ENCODE results near the gene GIPC1.
"Not testable (repeated sequence)": the region's sequence is repeated elsewhere in the genome, so short reads cannot be mapped to it uniquely, and the experiment has no call there.

GIPC1 gene

DNA sequence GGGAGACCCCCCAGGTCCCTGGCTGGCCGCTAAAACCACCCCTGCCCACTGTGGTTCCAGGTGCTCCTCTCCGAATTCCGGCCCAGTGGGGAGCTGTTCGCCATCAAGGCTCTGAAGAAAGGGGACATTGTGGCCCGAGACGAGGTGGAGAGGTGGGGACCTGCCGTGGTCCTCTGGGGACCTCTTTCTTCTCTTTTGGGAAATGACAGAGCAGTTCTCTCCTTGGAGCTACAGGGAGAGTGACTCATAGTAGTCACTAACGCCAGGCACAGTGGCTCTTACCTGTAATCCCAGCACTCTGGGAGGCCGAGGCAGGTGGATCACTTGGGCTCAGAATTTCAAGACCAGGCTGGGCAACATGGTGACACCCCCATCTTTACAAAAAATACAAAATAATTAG lies 28.1 kb downstream of the GIPC1 start:
- H3K9ac ChIP-seq (ENCODE audit: low read length) = no peak overlapping the region
- no peaks in the 10 kb centered on the region for H3F3A ChIP-seq (ENCODE audit: insufficient read depth, low read length)
- H3K9me3 ChIP-seq (ENCODE audit: low read length) = no peaks in the 10 kb centered on the region
- peaks cover 9% of the 10 kb centered on the region for H3K4me1 ChIP-seq (ENCODE audit: insufficient read depth, low read length, severe bottlenecking)
- H3K36me3 ChIP-seq (ENCODE audit: insufficient read depth, low read length) = peaks cover 59% of the 10 kb centered on the region
- no peak overlapping the region for H3K4me3 ChIP-seq (ENCODE audit: low read depth, low read length, poor library complexity, severe bottlenecking)
- no peaks in the 10 kb centered on the region for H3K79me2 ChIP-seq (ENCODE audit: insufficient read depth, low read length)
- H3K27me3 ChIP-seq (ENCODE audit: insufficient read depth, low read length) = no peaks in the 10 kb centered on the region
- no peak overlapping the region for H3K4me2 ChIP-seq (ENCODE audit: low read length)
- H3K9me2 ChIP-seq (ENCODE audit: low read depth, low read length) = no peaks in the 10 kb centered on the region
- H2AFZ ChIP-seq (ENCODE audit: low read length) = no peak overlapping the region
- TF ChIP-seq, protein P1, sequence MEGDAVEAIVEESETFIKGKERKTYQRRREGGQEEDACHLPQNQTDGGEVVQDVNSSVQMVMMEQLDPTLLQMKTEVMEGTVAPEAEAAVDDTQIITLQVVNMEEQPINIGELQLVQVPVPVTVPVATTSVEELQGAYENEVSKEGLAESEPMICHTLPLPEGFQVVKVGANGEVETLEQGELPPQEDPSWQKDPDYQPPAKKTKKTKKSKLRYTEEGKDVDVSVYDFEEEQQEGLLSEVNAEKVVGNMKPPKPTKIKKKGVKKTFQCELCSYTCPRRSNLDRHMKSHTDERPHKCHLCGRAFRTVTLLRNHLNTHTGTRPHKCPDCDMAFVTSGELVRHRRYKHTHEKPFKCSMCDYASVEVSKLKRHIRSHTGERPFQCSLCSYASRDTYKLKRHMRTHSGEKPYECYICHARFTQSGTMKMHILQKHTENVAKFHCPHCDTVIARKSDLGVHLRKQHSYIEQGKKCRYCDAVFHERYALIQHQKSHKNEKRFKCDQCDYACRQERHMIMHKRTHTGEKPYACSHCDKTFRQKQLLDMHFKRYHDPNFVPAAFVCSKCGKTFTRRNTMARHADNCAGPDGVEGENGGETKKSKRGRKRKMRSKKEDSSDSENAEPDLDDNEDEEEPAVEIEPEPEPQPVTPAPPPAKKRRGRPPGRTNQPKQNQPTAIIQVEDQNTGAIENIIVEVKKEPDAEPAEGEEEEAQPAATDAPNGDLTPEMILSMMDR (IDR thresholded peaks at IDR 0.05; ENCODE audit: low read length) = no peak
- TF ChIP-seq EZH2 (IDR thresholded peaks at IDR 0.05; ENCODE audit: borderline replicate concordance, low read length) = no peak
- no peaks in the 10 kb centered on the region for H4K20me1 ChIP-seq (ENCODE audit: insufficient read depth, low read length)
- no peak overlapping the region for H3K27ac ChIP-seq (ENCODE audit: low read depth, low read length, poor library complexity, severe bottlenecking)

DNA sequence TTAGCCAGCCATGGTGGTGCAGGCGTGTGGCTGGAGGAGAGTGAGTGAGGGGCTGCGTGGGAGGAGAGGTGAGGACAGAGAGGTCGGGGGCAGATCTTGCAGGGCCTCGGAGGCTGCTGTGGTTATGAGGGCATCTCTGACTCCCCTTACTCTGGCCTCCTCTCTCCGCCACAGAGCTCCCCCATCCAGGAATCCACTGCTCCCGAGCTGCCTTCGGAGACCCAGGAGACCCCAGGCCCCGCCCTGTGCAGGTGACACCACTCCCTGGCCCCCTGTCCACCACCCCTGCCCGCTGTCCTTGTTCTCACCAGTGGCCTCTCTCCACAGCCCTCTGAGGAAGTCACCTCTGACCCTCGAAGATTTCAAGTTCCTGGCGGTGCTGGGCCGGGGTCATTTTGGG lies 28.5 kb downstream of the GIPC1 start:
- H3K4me3 ChIP-seq (ENCODE audit: low read depth, low read length, poor library complexity, severe bottlenecking) = no peak overlapping the region
- no peaks in the 10 kb centered on the region for H3K79me2 ChIP-seq (ENCODE audit: insufficient read depth, low read length)
- no peak overlapping the region for H3K27ac ChIP-seq (ENCODE audit: low read depth, low read length, poor library complexity, severe bottlenecking)
- no peak overlapping the region for H3K9ac ChIP-seq (ENCODE audit: low read length)
- H3K9me3 ChIP-seq (ENCODE audit: low read length) = no peaks in the 10 kb centered on the region
- TF ChIP-seq, protein P1 (IDR thresholded peaks at IDR 0.05; ENCODE audit: low read length) = no peak
- TF ChIP-seq EZH2 (IDR thresholded peaks at IDR 0.05; ENCODE audit: borderline replicate concordance, low read length) = no peak
- no peak overlapping the region for H2AFZ ChIP-seq (ENCODE audit: low read length)
- no peaks in the 10 kb centered on the region for H3K9me2 ChIP-seq (ENCODE audit: low read depth, low read length)
- peaks cover 63% of the 10 kb centered on the region for H3K36me3 ChIP-seq (ENCODE audit: insufficient read depth, low read length)
- peaks cover 6% of the 10 kb centered on the region for H3K4me1 ChIP-seq (ENCODE audit: insufficient read depth, low read length, severe bottlenecking)
- no peaks in the 10 kb centered on the region for H3F3A ChIP-seq (ENCODE audit: insufficient read depth, low read length)
- no peak overlapping the region for H3K4me2 ChIP-seq (ENCODE audit: low read length)
- H4K20me1 ChIP-seq (ENCODE audit: insufficient read depth, low read length) = no peaks in the 10 kb centered on the region
- H3K27me3 ChIP-seq (ENCODE audit: insufficient read depth, low read length) = no peaks in the 10 kb centered on the region

- Histone ChIP-seq H3K27me3 (ENCODE audit: insufficient read depth, low read length) (no peaks in the 10 kb centered on the region), H2AFZ (ENCODE audit: low read length) (no peak overlapping the region), H3K79me2 (ENCODE audit: insufficient read depth, low read length) (no peaks in the 10 kb centered on the region), H3K9ac (ENCODE audit: low read length) (no peak overlapping the region), H3K4me1 (ENCODE audit: insufficient read depth, low read length, severe bottlenecking) (no peaks in the 10 kb centered on the region), H3K4me2 (ENCODE audit: low read length) (no peak overlapping the region), H3K9me3 (ENCODE audit: low read length) (no peaks in the 10 kb centered on the region), H3K27ac (ENCODE audit: low read depth, low read length, poor library complexity, severe bottlenecking) (no peak overlapping the region), H3K4me3 (ENCODE audit: low read depth, low read length, poor library complexity, severe bottlenecking) (no peak overlapping the region), H3F3A (ENCODE audit: insufficient read depth, low read length) (no peaks in the 10 kb centered on the region), H3K36me3 (ENCODE audit: insufficient read depth, low read length) (peaks cover 70% of the 10 kb centered on the region), H4K20me1 (ENCODE audit: insufficient read depth, low read length) (no peaks in the 10 kb centered on the region), H3K9me2 (ENCODE audit: low read depth, low read length) (no peaks in the 10 kb centered on the region)
- TF ChIP-seq, protein P1 (IDR thresholded peaks at IDR 0.05; ENCODE audit: low read length) = no peak
- no peak for TF ChIP-seq EZH2 (IDR thresholded peaks at IDR 0.05; ENCODE audit: borderline replicate concordance, low read length)
These were observed 32.2 kb downstream of the GIPC1 start for GRCh38 chr19:14463747-14464146.

DNA sequence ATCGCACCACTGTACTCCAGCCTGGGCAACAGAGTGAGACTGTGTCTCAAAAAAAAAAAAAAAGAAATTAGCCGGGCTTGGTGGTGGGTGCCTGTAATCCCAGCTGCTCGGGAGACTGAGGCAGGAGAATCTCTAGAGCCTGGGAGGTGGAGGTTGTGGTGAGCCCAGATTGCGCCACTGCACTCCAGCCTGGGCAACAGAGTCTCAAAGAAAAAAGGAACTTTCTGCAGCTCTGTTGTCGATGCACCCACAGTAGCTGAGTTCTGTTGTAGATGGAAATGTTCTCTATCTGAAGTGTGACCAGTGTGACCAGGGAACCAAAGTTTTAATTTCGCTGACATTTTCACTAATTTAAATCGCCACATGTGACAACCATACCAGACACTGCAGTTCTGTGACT lies 33.5 kb downstream of the GIPC1 start:
- H3F3A ChIP-seq (ENCODE audit: insufficient read depth, low read length); H4K20me1 ChIP-seq (ENCODE audit: insufficient read depth, low read length); H3K4me2 ChIP-seq (ENCODE audit: low read length); H3K27ac ChIP-seq (ENCODE audit: low read depth, low read length, poor library complexity, severe bottlenecking); H3K27me3 ChIP-seq (ENCODE audit: insufficient read depth, low read length); H2AFZ ChIP-seq (ENCODE audit: low read length); H3K4me3 ChIP-seq (ENCODE audit: low read depth, low read length, poor library complexity, severe bottlenecking); H3K9ac ChIP-seq (ENCODE audit: low read length); H3K9me2 ChIP-seq (ENCODE audit: low read depth, low read length); H3K79me2 ChIP-seq (ENCODE audit: insufficient read depth, low read length); H3K4me1 ChIP-seq (ENCODE audit: insufficient read depth, low read length, severe bottlenecking); H3K9me3 ChIP-seq (ENCODE audit: low read length): not testable (repeated sequence)
- H3K36me3 ChIP-seq (ENCODE audit: insufficient read depth, low read length) = peaks cover 67% of the 10 kb centered on the region

All from OCI-LY1 (cell line).